Measurements from ENCODE around the gene DOK5.

The DOK5 gene

GRCh38 chr20:54576518-54576917, 101.1 kb downstream of the DOK5 start:
- no peak for TF ChIP-seq GATA3 (IDR thresholded peaks at IDR 0.05; ENCODE audit: low read depth, low read length)
- TF ChIP-seq GATA2 (IDR thresholded peaks at IDR 0.05; ENCODE audit: low read depth, low read length), result no peak

GRCh38 chr20:54577637-54578036, 102.2 kb downstream of the DOK5 start:
- TF ChIP-seq GATA2 (IDR thresholded peaks at IDR 0.05; ENCODE audit: low read depth, low read length) (no peak), GATA3 (IDR thresholded peaks at IDR 0.05; ENCODE audit: low read depth, low read length) (no peak)

GRCh38 chr20:54585217-54585616, 109.8 kb downstream of the DOK5 start:
- TF ChIP-seq GATA3 (IDR thresholded peaks at IDR 0.05; ENCODE audit: low read depth, low read length) (no peak), GATA2 (IDR thresholded peaks at IDR 0.05; ENCODE audit: low read depth, low read length) (no peak)

DNA sequence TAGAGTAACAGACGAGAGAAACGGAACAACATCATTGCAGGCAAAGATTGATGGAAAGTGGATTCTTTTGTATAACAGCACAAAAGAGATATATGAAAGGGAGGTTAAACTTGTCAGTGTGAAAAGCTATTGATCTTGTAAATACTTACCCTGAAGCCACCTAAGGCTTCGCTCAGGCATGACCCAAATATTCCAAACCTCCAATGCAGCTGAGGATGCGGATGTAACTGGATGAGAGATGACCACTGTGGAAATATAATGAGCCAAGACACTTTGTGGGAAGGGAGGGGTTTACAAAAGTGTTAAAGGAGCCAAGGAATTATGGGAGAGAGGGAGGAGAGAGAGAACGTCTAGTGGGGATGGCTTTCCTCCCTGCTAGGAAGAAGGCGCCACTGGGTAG, 112.0 kb downstream of the DOK5 start:
- TF ChIP-seq GATA3 (IDR thresholded peaks at IDR 0.05; ENCODE audit: low read depth, low read length), result no peak
- no peak for TF ChIP-seq GATA2 (IDR thresholded peaks at IDR 0.05; ENCODE audit: low read depth, low read length)

- TF ChIP-seq GATA2 (IDR thresholded peaks at IDR 0.05; ENCODE audit: low read depth, low read length), result no peak
- TF ChIP-seq GATA3 (IDR thresholded peaks at IDR 0.05; ENCODE audit: low read depth, low read length), result no peak
Measured at GRCh38 chr20:54589402-54590030, 114.1 kb downstream of the DOK5 start.

GRCh38 chr20:54590856-54591255, 115.5 kb downstream of the DOK5 start:
- TF ChIP-seq GATA2 (IDR thresholded peaks at IDR 0.05; ENCODE audit: low read depth, low read length) (no peak), GATA3 (IDR thresholded peaks at IDR 0.05; ENCODE audit: low read depth, low read length) (no peak)

DNA sequence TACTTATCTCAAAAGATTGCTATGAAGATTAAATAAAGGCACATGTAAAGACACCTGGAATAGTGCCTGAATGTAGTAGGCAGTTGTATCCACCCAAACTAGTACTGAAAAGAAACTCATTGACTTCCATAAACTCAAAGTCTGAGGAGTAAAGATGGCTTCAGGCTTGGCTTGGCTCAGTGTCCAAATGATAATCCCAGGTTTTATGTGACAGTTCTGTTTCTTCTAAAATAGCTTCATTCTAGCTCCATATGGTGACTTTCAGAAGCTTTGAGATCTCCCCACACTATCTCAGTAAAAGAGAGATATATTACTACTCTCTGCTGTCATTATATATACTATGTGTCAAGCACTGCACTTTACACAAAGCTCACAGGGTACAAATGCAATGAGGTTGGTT, 121.3 kb downstream of the DOK5 start:
- TF ChIP-seq GATA3 (IDR thresholded peaks at IDR 0.05; ENCODE audit: low read depth, low read length) (no peak), GATA2 (IDR thresholded peaks at IDR 0.05; ENCODE audit: low read depth, low read length) (no peak)

DNA sequence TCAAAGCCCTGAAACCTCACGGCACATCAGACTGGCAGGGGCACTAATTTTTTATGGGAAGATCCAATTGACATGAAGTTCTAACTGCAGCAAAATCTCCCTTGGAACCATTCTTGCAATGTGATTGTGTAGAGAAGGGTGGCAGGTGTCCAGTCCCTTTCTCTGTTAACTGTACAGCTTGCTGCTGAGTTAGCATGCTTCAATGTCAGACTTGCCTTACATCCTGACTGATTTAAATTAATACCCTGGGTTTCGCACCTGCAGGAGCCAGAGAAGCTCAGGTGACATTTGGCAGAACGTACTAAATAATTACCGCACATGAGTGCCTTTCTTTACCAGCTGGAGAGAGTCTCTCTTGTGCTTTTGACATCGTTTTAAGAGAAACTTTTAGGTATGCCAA, 123.0 kb downstream of the DOK5 start:
- no peak for TF ChIP-seq GATA2 (IDR thresholded peaks at IDR 0.05; ENCODE audit: low read depth, low read length)

- TF ChIP-seq GATA2 (IDR thresholded peaks at IDR 0.05; ENCODE audit: low read depth, low read length), result no peak
- TF ChIP-seq GATA3 (IDR thresholded peaks at IDR 0.05; ENCODE audit: low read depth, low read length), result no peak
Measured at GRCh38 chr20:54600634-54601033, 125.2 kb downstream of the DOK5 start.

GRCh38 chr20:54601831-54602515, 126.6 kb downstream of the DOK5 start:
- TF ChIP-seq GATA3 (IDR thresholded peaks at IDR 0.05; ENCODE audit: low read depth, low read length) (no peak), GATA2 (IDR thresholded peaks at IDR 0.05; ENCODE audit: low read depth, low read length) (no peak)

- TF ChIP-seq GATA3 (IDR thresholded peaks at IDR 0.05; ENCODE audit: low read depth, low read length) (no peak), GATA2 (IDR thresholded peaks at IDR 0.05; ENCODE audit: low read depth, low read length) (no peak)
Measured at GRCh38 chr20:54605319-54605718, 129.9 kb downstream of the DOK5 start.

DNA sequence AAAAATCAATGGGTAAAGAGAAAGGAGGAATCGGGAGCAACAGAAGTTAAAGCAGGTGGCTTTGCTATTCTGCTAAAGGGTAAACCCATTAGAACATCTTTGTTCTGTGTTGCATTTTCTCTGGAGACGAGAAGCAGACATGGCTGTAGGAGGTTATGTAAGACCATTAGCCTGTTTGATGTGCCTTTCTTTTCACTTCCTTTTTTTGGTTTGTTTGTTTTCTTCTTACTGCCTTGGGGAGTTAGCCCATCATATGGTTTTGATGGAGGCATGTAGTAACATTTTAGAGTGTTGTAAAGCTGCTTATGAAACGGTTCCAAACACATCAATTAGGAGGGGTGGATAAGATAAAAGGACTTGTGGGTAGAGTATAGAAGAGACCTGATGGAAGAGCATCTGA, 131.0 kb downstream of the DOK5 start:
- TF ChIP-seq GATA3 (IDR thresholded peaks at IDR 0.05; ENCODE audit: low read depth, low read length), result no peak
- TF ChIP-seq GATA2 (IDR thresholded peaks at IDR 0.05; ENCODE audit: low read depth, low read length), result no peak

GRCh38 chr20:54608039-54608745, 132.8 kb downstream of the DOK5 start:
- no peak for TF ChIP-seq GATA3 (IDR thresholded peaks at IDR 0.05; ENCODE audit: low read depth, low read length)
- TF ChIP-seq GATA2 (IDR thresholded peaks at IDR 0.05; ENCODE audit: low read depth, low read length), result no peak

DNA sequence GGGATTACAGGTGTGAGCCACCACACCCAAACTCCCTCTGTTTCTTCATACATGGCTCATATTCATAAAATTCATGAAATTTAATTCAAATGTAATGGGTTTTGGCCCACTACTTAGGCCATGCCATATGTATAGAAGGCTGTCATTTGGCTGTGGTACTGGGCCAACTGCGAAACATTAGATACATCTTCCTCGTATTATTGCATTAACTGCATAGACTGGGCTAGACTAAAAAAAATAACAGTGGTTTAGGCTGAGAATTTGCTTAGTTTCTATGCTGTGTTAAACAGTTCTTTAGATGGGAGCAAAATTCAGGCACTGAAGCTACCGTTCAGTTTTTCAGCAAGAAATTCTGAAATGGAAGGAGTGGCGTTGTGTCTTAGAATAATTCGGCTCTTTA, 133.6 kb downstream of the DOK5 start:
- no peak for TF ChIP-seq GATA3 (IDR thresholded peaks at IDR 0.05; ENCODE audit: low read depth, low read length)
- no peak for TF ChIP-seq GATA2 (IDR thresholded peaks at IDR 0.05; ENCODE audit: low read depth, low read length)

Measured in SH-SY5Y (cell line).